ENCODE results near the gene COQ4. TPM values are rescaled to one million over a fixed set of nuclear protein-coding genes. Genes with fewer than 3 reads are reported as not detected.

COQ4 gene
- total RNA-seq, 1 donor from 2014 or later: 31.4 TPM

- Histone ChIP-seq H3K9ac (ENCODE audit: low read length) (no peak overlapping the region), H3K4me3 (ENCODE audit: insufficient read depth, low read depth, low read length) (no peak overlapping the region), H3K4me2 (ENCODE audit: low read length) (no peak overlapping the region), H3K27ac (ENCODE audit: low read depth, low read length) (no peak overlapping the region), H2AFZ (ENCODE audit: low read depth, low read length) (no peak overlapping the region), H3K27me3 (ENCODE audit: insufficient read depth, low read length) (no peaks in the 10 kb centered on the region), H4K20me1 (ENCODE audit: insufficient read depth, low read length) (no peaks in the 10 kb centered on the region), H3K4me1 (ENCODE audit: insufficient read depth, low read length) (peaks cover 8% of the 10 kb centered on the region), H3K9me3 (ENCODE audit: insufficient read depth, low read depth, low read length) (no peaks in the 10 kb centered on the region), H3K36me3 (ENCODE audit: insufficient read depth, low read length) (no peaks in the 10 kb centered on the region), H3K79me2 (ENCODE audit: insufficient read depth, low read length) (no peaks in the 10 kb centered on the region)
- Mint-ChIP-seq H3K4me1 (ENCODE audit: low read depth, unreplicated experiment) (peaks cover 3% of the 10 kb centered on the region), H3K27ac (ENCODE audit: unreplicated experiment) (peak overlapping the region; percentile 44), H3K27me3 (ENCODE audit: low read depth, unreplicated experiment) (no peaks in the 10 kb centered on the region), H3K36me3 (ENCODE audit: low read depth, unreplicated experiment) (peaks cover 8% of the 10 kb centered on the region), H3K4me3 (ENCODE audit: unreplicated experiment) (no peak overlapping the region), H3K9me3 (ENCODE audit: unreplicated experiment) (no peaks in the 10 kb centered on the region)
- FAIRE-seq (no peak), DNase-seq (ENCODE audit: low read depth) (no peak)
- no peak for TF ChIP-seq EZH2 (IDR thresholded peaks at IDR 0.05; ENCODE audit: insufficient read depth, low read length)
- TF ChIP-seq CTCF (IDR thresholded peaks at IDR 0.05; ENCODE audit: insufficient read depth, low read depth, low read length): no peak
Measured at GRCh38 chr9:128293091-128293490, 29.5 kb upstream of the COQ4 start.

- H3K79me2 ChIP-seq (ENCODE audit: insufficient read depth, low read length): no peaks in the 10 kb centered on the region
- DNase-seq (ENCODE audit: low read depth) (no peak), FAIRE-seq (no peak)
- Mint-ChIP-seq H3K27me3 (ENCODE audit: low read depth, unreplicated experiment) (no peaks in the 10 kb centered on the region), H3K4me3 (ENCODE audit: unreplicated experiment) (no peak overlapping the region), H3K36me3 (ENCODE audit: low read depth, unreplicated experiment) (peaks cover 4% of the 10 kb centered on the region), H3K27ac (ENCODE audit: unreplicated experiment) (peak overlapping the region; percentile 12), H3K4me1 (ENCODE audit: low read depth, unreplicated experiment) (peaks cover 3% of the 10 kb centered on the region), H3K9me3 (ENCODE audit: unreplicated experiment) (no peaks in the 10 kb centered on the region)
- no peak overlapping the region for H3K4me2 ChIP-seq (ENCODE audit: low read length)
- no peak overlapping the region for H3K27ac ChIP-seq (ENCODE audit: low read depth, low read length)
- no peaks in the 10 kb centered on the region for H4K20me1 ChIP-seq (ENCODE audit: insufficient read depth, low read length)
- H3K4me1 ChIP-seq (ENCODE audit: insufficient read depth, low read length): peaks cover 8% of the 10 kb centered on the region
- no peak overlapping the region for H3K4me3 ChIP-seq (ENCODE audit: insufficient read depth, low read depth, low read length)
- H3K9me3 ChIP-seq (ENCODE audit: insufficient read depth, low read depth, low read length): no peaks in the 10 kb centered on the region
- H2AFZ ChIP-seq (ENCODE audit: low read depth, low read length): no peak overlapping the region
- no peaks in the 10 kb centered on the region for H3K27me3 ChIP-seq (ENCODE audit: insufficient read depth, low read length)
- no peak for TF ChIP-seq EZH2 (IDR thresholded peaks at IDR 0.05; ENCODE audit: insufficient read depth, low read length)
- TF ChIP-seq CTCF (IDR thresholded peaks at IDR 0.05; ENCODE audit: insufficient read depth, low read depth, low read length): no peak
- H3K9ac ChIP-seq (ENCODE audit: low read length): no peak overlapping the region
- H3K36me3 ChIP-seq (ENCODE audit: insufficient read depth, low read length): no peaks in the 10 kb centered on the region
Measured at GRCh38 chr9:128294142-128294541, 28.5 kb upstream of the COQ4 start.

- Mint-ChIP-seq H3K27ac (ENCODE audit: unreplicated experiment) (no peak overlapping the region), H3K4me1 (ENCODE audit: low read depth, unreplicated experiment) (peaks cover 3% of the 10 kb centered on the region), H3K9me3 (ENCODE audit: unreplicated experiment) (no peaks in the 10 kb centered on the region), H3K4me3 (ENCODE audit: unreplicated experiment) (no peak overlapping the region), H3K36me3 (ENCODE audit: low read depth, unreplicated experiment) (peaks cover 4% of the 10 kb centered on the region), H3K27me3 (ENCODE audit: low read depth, unreplicated experiment) (no peaks in the 10 kb centered on the region)
- DNase-seq (ENCODE audit: low read depth) (no peak), FAIRE-seq (no peak)
- no peak overlapping the region for H3K9ac ChIP-seq (ENCODE audit: low read length)
- no peaks in the 10 kb centered on the region for H3K9me3 ChIP-seq (ENCODE audit: insufficient read depth, low read depth, low read length)
- H3K4me2 ChIP-seq (ENCODE audit: low read length): no peak overlapping the region
- no peaks in the 10 kb centered on the region for H3K79me2 ChIP-seq (ENCODE audit: insufficient read depth, low read length)
- no peaks in the 10 kb centered on the region for H3K36me3 ChIP-seq (ENCODE audit: insufficient read depth, low read length)
- H3K27me3 ChIP-seq (ENCODE audit: insufficient read depth, low read length): no peaks in the 10 kb centered on the region
- no peak overlapping the region for H3K4me3 ChIP-seq (ENCODE audit: insufficient read depth, low read depth, low read length)
- TF ChIP-seq CTCF (IDR thresholded peaks at IDR 0.05; ENCODE audit: insufficient read depth, low read depth, low read length): no peak
- no peak for TF ChIP-seq EZH2 (IDR thresholded peaks at IDR 0.05; ENCODE audit: insufficient read depth, low read length)
- peaks cover 8% of the 10 kb centered on the region for H3K4me1 ChIP-seq (ENCODE audit: insufficient read depth, low read length)
- H2AFZ ChIP-seq (ENCODE audit: low read depth, low read length): no peak overlapping the region
- no peaks in the 10 kb centered on the region for H4K20me1 ChIP-seq (ENCODE audit: insufficient read depth, low read length)
- no peak overlapping the region for H3K27ac ChIP-seq (ENCODE audit: low read depth, low read length)
Measured at GRCh38 chr9:128296340-128297220, 26.1 kb upstream of the COQ4 start.
